ENCODE data around the gene CDHR5.
"Not testable (repeated sequence)": the region's sequence is repeated elsewhere in the genome, so short reads cannot be mapped to it uniquely, and the experiment has no call there.

The CDHR5 gene

DNA sequence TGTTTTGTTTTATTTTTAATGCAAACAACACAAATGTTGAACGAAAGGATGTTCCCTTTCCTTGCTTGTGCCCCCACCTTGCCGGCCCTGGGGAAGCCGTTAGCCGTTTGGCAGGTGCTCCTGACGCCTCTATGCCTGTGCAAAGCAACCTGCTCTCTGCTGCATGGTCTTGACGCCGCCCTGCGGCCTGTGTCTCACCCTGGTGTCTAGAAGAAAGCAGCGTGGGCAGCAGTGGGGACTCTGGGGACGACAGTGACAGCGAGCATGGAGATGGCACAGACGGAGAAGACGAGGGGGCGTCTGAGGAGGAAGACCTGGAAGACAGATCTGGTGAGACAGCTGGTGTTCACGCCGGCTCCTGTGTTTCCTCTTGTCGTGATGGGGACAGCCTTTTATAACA is 43.0 kb downstream of the CDHR5 start:
- DNase-seq = no peak

DNA sequence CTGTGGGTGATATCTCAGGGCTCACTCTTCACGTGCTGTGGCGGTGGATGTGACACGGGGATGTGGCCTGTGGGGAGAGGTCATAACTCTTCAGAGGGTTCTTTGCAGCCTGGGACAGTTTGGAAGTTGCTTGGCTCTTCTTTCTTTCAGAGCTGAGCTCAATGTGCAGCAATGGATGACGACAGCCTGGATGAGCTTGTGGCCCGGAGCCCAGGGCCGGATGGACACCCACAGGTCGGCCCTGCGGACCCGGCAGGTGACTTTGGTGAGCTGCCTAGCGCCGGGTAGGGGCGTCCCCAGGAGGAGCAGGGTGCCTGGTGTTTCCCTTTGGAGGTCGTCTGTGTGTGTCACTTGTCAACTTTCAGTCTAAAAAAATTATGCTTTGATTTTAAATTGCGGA is 43.4 kb downstream of the CDHR5 start:
- DNase-seq = no peak

DNA sequence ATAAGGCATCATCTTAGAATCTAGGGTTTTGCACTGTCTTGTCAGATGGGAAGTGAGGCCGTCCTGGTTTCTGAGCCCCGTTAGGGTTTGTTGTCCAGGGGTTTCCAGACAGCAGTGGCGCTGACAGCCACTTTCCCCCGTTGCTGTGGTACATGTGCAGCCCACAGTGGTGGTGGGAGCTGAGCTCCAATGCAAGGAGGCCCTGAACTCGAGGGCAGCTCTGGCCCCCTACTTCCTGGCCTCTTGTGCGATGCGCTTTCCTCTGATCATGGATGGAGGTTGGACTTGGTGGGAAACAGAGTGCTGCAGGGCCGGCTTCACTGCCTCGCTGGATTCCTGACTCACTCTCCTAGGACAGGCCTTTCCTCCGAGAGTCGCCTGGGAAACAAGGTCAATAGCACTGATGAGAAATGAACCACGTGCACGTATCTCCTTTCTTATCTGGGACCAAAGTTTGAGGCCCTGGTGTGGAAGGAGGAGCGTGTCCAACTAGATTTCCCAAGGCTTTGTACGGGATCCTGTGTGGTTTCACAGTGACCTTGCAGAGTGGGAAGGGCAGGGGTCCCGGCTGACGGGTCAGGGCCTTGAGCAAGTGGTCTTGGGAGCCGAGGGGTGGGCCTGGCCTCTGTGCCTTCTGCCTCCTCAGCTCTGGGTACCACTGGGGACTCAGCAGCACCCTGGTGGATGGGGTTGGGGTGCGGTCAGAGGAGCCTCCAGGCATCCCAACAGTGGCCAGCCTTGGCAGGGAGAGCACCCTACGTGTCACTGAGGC is 44.7 kb downstream of the CDHR5 start:
- DNase-seq = no peak

DNA sequence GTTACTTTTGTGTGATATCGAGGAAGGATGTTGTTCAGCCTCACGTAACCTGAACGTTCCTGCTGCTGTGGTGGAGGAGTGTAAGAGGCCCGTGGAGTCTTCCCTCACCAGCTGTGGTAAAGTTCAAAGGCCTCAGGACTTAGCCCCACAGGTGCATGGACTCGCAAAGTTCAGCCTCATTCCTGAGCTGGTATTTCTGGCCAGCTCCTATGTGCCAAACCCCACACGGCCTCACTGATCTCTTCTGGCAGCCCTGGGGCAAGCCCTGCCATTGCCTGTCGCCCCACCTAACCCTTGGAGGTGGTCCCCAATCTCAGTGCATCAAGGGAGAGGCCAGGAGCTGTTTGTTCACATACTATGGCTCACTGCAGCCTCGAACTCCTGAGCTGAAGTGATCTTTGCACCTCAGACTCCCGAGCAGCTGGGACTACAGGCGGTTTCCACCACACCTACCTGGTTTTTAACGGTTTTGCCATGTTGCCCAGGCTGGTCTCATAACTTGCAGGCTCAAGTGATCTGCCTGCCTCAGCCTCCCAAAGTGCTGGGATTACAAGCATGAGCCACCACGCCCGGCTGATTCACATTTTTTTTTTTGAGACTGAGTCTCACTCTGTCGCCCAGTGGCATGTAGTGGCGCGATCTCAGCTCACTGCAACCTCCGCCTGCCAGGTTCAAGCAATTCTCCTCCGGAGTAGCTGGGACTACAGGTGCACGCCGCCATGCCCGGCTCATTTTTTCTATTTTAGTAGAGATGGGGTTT is 46.3 kb downstream of the CDHR5 start:
- no peak for DNase-seq

DNA sequence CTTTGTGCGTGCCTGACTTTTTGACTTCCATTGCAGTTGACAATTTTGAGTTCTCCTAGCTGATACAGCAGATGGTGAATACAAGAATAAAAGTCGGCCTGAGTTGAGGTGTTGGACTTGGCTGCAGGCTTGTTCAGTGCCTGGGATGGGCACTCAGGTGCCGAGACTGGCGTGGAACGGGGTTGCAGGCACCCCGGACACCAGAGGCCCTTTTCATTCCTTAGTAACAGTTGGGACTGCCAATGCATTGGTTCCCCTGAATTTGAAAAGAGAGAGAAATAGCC is 47.2 kb downstream of the CDHR5 start:
- no peak for DNase-seq

DNA sequence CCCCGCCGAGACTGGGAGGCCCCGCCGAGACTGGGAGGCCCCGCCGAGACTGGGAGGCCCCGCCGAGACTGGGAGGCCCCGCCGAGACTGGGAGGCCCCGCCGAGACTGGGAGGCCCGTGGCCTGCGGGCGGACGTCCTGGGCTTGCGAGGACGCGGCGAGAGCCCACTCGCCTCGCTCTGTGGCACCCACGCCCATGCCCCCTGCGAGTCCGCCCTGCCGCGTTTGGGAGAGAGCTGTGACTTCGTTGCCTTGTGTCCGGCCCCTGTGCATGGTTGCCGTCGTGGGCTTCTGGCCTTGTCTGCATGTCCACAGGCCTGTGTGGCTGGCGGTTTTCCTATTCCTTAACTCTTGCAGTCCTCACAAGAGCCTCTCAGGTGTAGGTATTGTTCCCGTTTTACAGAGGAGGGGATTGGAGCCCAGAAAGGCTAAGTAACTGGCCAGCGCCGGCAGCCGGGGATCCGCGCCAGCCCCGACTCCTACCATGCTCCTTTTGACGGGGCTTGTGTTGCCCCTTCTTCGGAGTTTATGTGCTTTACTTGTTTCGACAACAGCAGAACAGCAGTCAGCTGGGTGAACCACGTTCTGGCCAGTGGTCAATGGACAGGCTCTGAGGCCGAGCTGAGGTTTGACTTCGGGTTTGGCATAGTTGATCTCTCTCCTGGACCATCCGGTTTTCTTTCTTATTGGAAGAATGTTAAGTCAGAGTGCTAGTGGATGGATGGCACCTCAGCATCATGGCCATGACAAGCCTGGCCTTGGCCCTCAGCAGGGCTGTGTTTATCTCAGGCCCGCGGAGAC is 47.7 kb downstream of the CDHR5 start:
- DNase-seq = no peak

DNA sequence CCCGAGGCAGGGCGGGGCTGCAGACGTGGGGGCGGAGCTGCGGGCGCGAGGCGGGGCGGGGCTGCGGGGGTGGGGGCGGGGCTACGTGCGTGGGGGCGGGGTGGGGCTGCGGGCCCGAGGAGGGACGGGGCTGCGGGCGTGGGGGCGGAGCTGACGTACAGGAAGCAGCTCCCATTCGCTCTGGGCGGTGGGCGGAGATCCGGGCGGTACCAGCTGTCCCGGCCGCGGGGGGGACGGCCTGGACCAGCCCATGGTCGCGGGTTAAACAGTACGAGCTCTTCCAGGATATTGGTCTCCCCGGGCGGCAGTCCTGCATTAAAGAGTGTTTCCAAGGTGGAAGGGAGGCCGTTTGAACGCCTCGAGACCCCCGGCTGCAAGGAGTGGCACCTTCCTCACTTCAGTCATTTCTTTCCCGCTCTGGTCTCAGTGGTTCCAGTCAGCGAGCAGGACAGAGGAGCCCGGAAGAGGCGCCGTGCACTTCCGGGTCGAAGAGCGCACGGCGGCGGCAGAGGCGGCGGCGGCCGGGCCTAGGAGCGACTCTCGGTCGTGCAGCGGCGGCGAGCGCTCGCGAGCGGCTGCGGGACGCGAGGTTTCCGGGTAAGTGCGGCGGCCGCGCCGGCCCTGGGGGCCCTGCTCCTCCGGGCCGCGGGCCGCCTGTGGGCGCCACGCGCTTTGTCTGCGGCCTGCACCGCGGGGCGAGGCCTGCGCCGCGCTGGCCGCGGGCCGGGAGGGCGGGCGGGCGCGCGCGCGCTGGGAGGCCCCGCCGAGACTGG is 48.6 kb downstream of the CDHR5 start, which contains the start of gene PHRF1:
Gene PHRF1 (plus strand): TSS at position 475 of the 773 bp plus-strand sequence. CDS start 5,043 bp downstream, outside the sequence.
- peak; percentile 87 for DNase-seq

DNA sequence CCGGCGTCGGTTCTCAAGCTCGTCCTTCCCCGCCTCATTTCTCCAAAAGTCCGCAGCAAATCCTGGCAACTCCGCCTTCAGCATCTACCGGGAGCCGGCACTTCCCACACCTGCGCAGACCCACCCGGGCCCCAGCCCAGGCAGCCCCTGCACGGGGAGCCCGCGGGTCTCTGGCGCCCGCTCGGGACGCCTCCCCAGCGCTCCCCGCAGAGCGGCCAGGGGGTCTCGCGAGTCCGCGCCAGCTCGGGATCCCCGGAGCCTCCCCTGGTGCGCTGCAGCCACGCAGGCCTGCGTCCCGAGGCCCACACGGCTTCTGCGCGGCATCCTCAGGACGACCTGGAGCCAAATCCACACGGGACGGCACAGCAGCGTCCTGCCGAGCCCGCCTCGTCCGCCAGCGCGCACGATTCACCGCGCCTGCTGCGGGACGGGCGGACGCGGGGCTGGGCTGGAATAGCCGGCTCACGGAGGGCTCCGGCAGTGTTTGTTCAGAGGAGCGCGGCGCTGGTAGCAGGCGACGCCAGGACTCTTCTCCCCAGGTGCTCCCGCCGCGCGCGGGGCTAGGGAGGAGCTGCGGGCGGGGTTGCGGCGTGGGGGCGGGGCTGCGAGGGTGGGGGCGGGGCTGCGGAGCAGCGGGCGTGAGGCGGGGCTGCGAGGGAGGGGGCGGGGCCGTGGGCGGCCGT is 49.3 kb downstream of the CDHR5 start:
- no peak for DNase-seq

DNA sequence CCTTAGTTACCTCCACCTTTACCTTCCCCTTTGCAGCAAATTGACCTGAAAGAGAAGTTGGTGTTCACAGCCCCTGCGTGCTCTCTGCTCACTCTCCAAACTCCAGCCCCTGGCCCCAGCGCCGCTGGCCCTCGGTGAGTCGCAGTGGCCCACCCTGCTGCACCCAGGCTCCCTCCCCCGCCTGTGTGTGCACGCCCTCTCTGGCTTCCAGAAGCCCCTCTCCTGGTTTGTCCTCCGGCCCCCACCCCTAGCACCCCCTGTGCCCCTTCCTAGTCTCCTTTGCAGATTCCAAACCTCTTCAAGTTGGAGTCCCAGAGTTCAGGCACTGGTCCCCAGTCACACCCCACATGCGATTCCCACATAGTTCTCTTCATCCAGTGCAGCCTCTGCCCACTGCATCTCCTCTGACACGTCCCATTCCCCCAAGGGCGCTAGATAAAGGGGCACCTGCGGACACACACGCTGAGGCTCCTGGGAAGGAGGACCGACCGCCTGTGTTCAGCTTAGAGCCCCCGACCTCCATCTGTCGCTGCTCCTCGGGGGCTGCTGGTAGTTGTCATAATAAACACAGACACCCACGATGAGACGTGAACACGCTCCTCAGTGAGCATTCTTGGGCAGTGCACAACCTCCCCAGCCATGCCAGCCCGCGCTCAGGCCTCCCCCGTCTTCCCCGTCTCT is 50.0 kb downstream of the CDHR5 start:
- no peak for DNase-seq

DNA sequence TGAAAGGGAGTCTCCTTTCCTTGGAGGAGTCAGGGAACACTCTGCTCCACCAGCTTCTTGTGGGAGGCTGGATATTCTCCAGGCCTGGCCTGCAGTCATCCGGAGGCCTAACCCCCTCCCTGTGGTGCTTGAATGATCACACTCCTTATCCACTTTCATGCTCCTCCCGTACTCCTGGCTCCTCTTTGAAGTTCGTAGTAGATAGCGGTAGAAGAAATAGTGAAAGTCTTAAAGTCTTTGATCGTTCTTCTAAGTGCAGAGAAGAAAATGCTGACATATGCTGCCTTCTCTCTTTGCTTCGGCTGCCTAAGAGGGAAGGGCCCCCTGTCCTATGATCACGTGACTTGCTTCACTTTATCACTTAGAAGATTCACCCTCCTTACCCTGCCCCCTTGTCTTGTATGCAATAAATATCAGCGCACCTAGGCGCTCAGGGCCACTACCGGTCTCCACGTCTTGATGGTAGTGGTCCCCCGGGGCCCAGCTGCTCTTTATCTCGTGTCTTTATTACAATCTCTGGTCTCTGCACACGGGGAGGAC is 50.7 kb downstream of the CDHR5 start:
- DNase-seq = not testable (repeated sequence)

DNA sequence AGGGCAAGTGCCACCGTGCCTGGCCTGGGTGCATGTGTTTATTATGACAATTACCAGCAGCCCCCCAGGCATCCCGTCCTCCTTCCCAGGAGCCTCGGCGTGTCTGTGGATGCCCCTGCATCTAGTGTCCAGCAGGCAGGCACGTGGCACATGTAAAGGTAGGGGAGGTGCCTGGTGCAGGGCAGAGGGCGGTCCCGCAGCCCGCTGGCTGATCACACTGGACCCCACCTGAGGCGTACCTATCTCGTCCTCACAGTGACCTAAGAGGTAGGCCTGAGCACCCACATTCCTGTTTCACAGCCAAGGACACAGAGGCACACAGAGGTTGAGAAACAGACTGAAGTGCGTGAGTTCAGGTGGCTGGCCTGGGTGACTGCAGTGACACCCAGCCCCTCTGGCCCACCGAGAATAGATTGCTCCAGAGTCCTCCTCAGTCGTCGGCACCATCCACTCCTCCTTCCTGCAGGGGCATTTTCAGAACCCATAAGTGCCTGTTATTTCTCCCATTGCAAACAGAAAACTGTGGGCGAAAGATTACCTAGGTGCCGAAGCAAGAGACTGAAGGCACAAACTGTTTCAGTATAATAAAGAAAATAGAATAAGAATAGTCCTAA is 51.5 kb downstream of the CDHR5 start:
- no peak for DNase-seq

DNA sequence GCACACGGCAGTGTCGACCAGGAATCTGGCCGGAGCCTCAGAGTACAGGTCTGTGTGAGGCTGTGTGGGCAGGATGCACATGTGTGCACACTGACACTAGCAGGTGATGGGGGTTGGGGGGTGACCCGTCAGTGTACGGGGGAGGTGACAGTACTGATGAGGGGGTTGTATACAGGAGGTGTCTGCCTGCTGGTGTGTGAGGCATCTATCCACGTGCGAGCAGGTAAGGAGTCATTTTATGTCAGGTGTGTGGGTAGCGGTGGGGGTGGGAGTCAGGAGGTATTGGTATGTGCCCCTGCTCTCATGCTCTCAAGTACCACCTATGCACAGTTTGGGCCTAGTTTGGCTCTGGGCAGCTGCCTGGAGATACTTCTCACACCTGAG is 53.0 kb downstream of the CDHR5 start:
- DNase-seq = no peak

DNA sequence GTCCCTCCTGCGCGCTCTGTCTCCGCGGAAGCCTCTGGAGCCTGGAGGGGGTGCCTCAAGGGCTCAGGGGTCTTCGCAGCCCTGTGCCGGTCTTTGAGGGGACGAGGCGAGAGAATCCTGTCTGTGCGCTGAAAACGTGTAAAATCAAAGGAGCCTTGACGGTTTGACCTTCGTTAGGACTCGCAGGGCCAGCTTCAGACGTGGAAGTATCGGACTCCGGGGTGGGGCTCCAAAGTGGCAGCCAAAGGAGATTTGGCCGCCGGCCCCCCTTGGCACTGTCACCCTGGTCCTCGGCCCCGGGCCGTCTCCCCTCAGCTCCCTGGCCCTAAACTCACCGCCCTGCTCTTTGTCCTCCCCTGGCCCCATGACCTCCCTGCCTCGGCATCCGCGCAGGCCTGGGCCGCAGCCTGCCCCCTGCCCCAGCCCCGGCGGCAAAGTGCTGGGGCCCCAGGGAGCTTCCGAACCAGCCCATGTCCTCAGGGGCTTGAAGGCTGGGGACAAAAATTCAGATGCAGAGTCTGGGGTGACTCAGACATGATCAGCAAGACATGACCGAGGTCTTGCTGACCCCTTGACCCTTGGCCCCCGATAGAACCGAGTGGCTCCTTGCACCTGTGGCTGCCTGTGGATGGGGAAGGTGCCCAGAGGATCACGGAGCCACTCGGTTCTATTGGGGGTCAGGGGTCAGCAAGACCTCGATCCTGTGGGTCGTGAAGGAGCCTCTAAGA is 55.4 kb downstream of the CDHR5 start:
- DNase-seq = no peak

DNA sequence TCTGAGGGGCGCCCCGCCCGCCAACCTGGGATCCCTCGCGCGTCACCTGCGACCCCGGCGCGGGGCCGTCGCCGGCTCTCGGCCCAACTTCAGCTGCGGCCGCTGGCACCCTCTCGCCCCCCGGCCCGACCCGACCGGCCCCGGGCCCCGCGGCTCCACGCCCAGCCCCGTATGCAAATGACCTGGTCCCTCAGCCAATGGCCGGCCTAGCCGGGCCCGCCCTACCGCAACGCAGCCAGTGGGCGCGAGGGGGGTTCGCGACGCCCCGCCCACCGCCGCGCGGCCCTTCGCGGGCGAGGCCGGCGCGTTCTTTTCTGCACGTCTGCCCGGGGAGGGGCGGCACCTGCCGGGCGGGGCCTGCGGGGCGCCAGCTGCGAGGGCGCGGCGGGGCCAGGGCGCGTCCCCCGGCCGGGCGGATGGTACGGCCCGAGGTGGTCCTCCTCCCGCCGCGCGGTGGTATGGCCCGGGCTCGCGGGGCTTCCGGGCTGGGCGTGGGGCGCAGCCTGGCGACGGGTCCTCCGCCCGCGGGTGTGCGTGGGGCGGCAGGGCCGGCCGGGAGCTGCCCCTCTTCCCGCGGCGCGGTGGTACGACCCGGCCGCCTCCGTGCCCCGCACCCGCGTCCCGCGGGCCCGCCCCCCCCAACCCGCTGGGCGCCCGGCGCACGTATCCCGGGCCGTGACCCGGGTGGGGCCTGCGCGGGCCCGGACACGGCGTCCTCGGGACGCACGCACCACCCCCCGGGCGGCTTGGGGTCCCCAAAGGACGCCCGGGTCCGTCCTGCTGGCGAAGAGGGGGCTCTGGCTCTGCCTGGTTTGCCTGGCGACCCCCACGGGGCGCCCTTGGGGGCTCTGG is 56.2 kb downstream of the CDHR5 start:
- DNase-seq = peak; percentile 88

DNA sequence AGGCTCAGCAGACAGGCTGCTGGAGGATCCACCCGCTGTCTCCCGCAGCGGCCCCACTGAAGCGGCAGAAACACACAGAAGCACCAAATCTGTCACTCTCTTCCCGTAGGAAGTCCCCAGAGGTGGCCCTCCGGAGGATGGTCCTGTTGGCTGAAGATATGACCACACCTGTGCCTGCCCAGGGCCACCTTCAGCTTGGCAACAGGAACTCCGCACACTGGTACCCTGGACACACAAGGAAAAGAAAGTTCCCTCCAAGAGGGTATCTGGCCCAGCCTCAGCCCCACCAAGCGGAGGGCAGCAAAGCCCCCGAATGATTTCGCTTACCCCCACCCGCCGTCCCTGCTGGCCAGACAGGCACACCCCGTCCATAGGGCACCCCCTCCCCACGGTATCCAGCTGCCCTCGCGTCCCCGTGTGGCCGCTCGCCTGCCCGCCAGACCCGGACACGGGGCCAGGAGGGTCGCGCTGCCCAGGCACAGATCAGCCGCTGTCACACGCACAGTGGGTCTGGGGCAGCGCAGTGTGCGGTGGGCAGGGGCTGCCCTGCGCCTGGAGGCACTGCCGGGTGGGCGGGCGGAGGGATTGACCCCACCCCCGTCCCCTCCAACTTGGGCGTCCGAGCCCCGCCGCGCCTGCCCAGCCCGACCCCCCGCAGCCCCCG is 57.0 kb downstream of the CDHR5 start:
- no peak for DNase-seq

DNA sequence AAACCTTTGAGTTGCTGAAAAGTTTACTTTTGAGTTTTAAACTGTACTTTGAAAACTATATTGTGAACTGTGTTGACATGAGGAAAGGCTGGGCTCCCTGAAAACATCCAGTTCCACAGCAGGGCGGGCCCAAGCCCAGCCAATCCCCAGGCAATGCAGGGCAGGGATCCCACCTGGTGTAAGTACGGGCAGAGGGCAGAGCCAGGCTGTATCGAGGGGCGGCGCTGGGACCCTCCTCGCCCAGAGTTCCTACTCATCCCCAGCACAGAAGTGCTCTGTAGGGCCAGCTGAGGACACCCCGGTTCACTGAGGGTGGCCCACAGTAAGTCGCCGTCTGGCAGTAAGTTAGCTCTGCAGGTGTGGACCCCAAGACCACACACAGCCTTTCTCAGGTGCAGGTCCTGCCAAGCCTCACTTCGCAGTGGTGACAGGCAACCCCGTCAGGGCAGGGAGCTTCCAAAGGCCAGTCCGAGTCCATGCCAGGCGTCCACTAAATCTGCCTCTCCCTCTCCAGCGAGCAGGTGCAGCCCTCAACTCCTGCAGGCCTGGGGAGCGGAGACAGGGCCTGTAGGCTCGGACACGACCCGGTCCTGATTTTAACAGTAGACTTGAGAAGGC is 57.6 kb downstream of the CDHR5 start:
- DNase-seq = no peak
